T follicular helper cell (primary cell): ENCODE measurements around the gene CT45A5.
"Not testable (repeated sequence)": the region's sequence is repeated elsewhere in the genome, so short reads cannot be mapped to it uniquely, and the experiment has no call there.

Experiments used
- DNase-seq: peaks from one replicate; pipeline ENCODE4 v3.0.0-alpha.2; 2020; ENCODE audit warnings: low read depth
- total RNA-seq, 2 experiments: gene quantifications; one replicate each; lab custom pipeline; 2026; lab: John Stamatoyannopoulos, UW

CT45A5 gene, protein sequence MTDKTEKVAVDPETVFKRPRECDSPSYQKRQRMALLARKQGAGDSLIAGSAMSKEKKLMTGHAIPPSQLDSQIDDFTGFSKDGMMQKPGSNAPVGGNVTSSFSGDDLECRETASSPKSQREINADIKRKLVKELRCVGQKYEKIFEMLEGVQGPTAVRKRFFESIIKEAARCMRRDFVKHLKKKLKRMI
- total RNA-seq = 0 reads per million in 2 experiments

DNA sequence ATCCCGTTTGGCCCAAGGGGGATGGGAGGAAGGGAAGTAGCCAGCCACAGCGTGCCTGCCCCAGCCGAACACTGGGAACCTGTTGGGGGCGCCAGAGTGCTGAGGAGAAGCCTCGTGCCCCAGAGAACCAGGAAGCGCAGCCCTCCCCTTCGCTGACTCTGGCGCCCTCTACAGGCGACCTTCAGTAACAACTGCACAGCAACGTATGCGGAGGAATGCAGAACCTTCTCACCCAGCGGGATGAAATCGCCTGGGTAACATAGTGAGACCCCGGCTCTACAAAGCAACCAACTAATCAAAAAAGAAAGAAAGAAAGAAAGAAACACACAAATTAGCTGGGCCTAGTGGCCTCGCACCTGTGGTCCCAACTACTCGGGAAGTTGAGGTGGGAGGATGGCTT is at the start of gene CT45A5:
Gene CT45A5, minus strand, starts transcription at position 101 of the 400 bp plus-strand sequence. CDS start 3,774 bp downstream, outside the sequence.
- not testable (repeated sequence) for DNase-seq

GRCh38 chrX:135819912-135820311 is 34.6 kb upstream of the CT45A5 start, which contains the start of gene CT45A2:
TSS of gene CT45A2 (minus strand) at chrX:135820012. CDS start at chrX:135816265, 3,747 bp downstream.
- not testable (repeated sequence) for DNase-seq

- not testable (repeated sequence) for DNase-seq
Observed at GRCh38 chrX:135802687-135803086, 17.4 kb upstream of the CT45A5 start, which contains the start of gene CT45A6. TSS of gene CT45A6 (minus strand) at chrX:135802787. CDS start at chrX:135798993, 3,794 bp downstream.

GRCh38 chrX:135768091-135768490 is 17.2 kb downstream of the CT45A5 start, which contains the start of gene CT45A3:
TSS of gene CT45A3 (minus strand) at chrX:135768191. CDS start at chrX:135764444, 3,747 bp downstream.
- not testable (repeated sequence) for DNase-seq

GRCh38 chrX:135744739-135745138 is 40.6 kb downstream of the CT45A5 start:
- not testable (repeated sequence) for DNase-seq

DNA sequence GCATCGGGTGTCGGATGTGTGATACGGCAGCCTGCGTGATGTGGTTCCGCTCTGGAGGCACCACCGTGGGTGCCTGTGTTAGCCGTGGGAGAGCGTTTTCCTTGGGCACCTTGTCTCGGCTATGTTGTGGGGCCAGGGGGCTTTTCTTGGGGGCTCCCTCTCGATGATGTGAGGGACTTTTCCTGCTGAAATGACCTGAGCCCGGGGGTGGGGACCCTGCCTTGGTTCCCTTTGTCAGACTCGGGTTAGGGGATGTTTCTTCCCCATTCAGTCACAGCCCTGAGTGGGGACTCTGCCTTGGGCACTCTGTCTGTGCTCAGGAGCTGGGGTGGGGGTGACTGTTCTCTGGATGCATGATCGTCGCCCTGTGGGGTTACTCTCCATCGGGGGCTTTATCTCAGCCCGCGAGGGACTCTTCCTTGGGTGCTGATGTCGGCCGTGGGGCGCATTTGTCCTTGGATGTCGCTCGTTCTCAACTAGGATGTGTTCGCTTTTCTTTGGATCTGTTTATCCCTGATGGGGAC is 44.0 kb downstream of the CT45A5 start:
- no peak for DNase-seq

DNA sequence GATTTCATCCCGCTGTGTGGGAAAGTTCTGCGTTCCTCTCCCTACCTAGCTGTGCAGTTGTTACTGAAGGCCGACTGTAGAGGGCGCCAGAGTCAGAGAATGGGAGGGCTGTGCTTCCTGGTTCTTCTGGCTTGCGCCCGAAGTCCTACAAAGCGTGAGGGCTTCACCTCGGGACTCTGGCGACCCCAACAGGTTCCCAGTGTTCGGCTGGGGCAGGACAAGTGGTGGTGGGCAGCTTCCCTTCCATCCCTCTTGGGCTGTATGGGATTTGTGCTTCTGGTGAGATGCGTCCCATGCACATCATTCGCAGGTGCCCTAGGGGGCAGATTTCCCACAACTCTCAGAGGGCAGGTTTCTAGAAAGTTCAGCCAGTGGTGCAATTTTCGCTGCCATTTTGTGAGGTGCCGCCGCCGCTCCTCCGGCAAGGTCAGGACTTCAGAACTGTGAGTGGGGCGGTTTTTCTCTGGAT is 44.6 kb downstream of the CT45A5 start:
- DNase-seq = peak; percentile 25

- no peak for DNase-seq
Observed at GRCh38 chrX:135737366-135738071, 47.8 kb downstream of the CT45A5 start.

- DNase-seq = not testable (repeated sequence)
Observed at GRCh38 chrX:135734666-135735065, 50.6 kb downstream of the CT45A5 start.
